ENCODE results near the gene SCN1B. TPM values are rescaled to one million over a fixed set of nuclear protein-coding genes. Genes with fewer than 3 reads are reported as not detected.
"Not testable (repeated sequence)": the region's sequence is repeated elsewhere in the genome, so short reads cannot be mapped to it uniquely, and the experiment has no call there.

Gene SCN1B
- total RNA-seq, 2 donors from 2014 or later, result 1.4 to 1.5 TPM

GRCh38 chr19:35046461-35046860 lies 16.2 kb downstream of the SCN1B start:
- DNase-seq, result no peak
- no peak overlapping the region for H3K4me3 Mint-ChIP-seq
- 95 to 100% methylated on average over 1 to 5 of the region's 5 CpGs for WGBS, 2 experiments (ENCODE audit: insufficient coverage in 1 of 2, insufficient read length in 1 of 2)
- no peaks in the 10 kb centered on the region for H3K27me3 ChIP-seq (ENCODE audit: control insufficient read depth, insufficient read depth, low read length, poor library complexity, severe bottlenecking)
- H3K4me3 ChIP-seq (ENCODE audit: low read length), result no peak overlapping the region
- no peak overlapping the region for H3K27ac ChIP-seq (ENCODE audit: low read depth, low read length)
- TF ChIP-seq CTCF (conservative IDR thresholded peaks at IDR 0.05), result no peak
- H3K27me3 Mint-ChIP-seq (ENCODE audit: insufficient read depth), result no peaks in the 10 kb centered on the region
- no peaks in the 10 kb centered on the region for H3K4me1 ChIP-seq (ENCODE audit: control insufficient read depth, insufficient read depth, low read length)
- H3K9me3 Mint-ChIP-seq, result no peaks in the 10 kb centered on the region
- H3K4me1 Mint-ChIP-seq, result peaks cover 26% of the 10 kb centered on the region
- no peaks in the 10 kb centered on the region for H3K9me3 ChIP-seq (ENCODE audit: control insufficient read depth, low read length)
- H3K36me3 ChIP-seq (ENCODE audit: control insufficient read depth, insufficient read depth, low read length), result no peaks in the 10 kb centered on the region
- H3K27ac Mint-ChIP-seq, result no peak overlapping the region
- no peak overlapping the region for H3K9ac ChIP-seq (ENCODE audit: extremely low read depth, low read length, poor library complexity, severe bottlenecking)
- H3K36me3 Mint-ChIP-seq (ENCODE audit: low read depth), result peaks cover 14% of the 10 kb centered on the region

GRCh38 chr19:35048911-35049411 lies 18.7 kb downstream of the SCN1B start:
- peaks cover 21% of the 10 kb centered on the region for H3K4me1 Mint-ChIP-seq
- H3K27ac ChIP-seq (ENCODE audit: low read depth, low read length), result no peak overlapping the region

DNA sequence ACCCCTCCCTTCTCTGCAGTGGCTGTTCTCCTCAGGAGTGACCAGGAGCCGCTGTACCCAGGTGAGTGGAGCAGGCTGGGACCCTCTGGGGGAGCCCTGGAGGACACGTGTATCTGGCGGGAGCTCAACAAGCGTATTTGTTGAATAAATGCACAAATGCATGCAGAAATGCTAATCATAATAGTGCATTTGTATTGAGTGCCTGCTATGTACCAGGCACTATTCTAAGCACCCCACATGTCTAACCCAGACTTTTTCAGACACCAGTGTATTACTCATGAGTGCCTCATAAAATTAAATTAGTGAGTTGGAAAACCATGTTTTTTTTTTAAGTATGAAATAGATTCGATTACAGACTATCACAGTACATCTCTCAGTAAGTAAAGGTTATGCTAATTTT lies 19.2 kb downstream of the SCN1B start:
- Mint-ChIP-seq H3K27ac (no peak overlapping the region), H3K9me3 (no peaks in the 10 kb centered on the region), H3K36me3 (ENCODE audit: low read depth) (peaks cover 27% of the 10 kb centered on the region), H3K4me1 (peaks cover 16% of the 10 kb centered on the region), H3K27me3 (ENCODE audit: insufficient read depth) (no peaks in the 10 kb centered on the region), H3K4me3 (no peak overlapping the region)
- WGBS, 2 experiments (ENCODE audit: insufficient coverage in 1 of 2, insufficient read length in 1 of 2), result 87 to 100% methylated on average over 2 to 4 of the region's 5 CpGs
- no peak for TF ChIP-seq CTCF (conservative IDR thresholded peaks at IDR 0.05)
- no peaks in the 10 kb centered on the region for H3K36me3 ChIP-seq (ENCODE audit: control insufficient read depth, insufficient read depth, low read length)
- no peaks in the 10 kb centered on the region for H3K9me3 ChIP-seq (ENCODE audit: control insufficient read depth, low read length)
- H3K4me3 ChIP-seq (ENCODE audit: low read length), result no peak overlapping the region
- H3K9ac ChIP-seq (ENCODE audit: extremely low read depth, low read length, poor library complexity, severe bottlenecking), result no peak overlapping the region
- no peak overlapping the region for H3K27ac ChIP-seq (ENCODE audit: low read depth, low read length)
- H3K4me1 ChIP-seq (ENCODE audit: control insufficient read depth, insufficient read depth, low read length), result no peaks in the 10 kb centered on the region
- no peaks in the 10 kb centered on the region for H3K27me3 ChIP-seq (ENCODE audit: control insufficient read depth, insufficient read depth, low read length, poor library complexity, severe bottlenecking)
- no peak for DNase-seq

More at GRCh38 chr19:35048911-35049411, 18.7 kb downstream of the SCN1B start:
- Histone ChIP-seq H3K9ac (ENCODE audit: extremely low read depth, low read length, poor library complexity, severe bottlenecking) (no peak overlapping the region), H3K36me3 (ENCODE audit: control insufficient read depth, insufficient read depth, low read length) (no peaks in the 10 kb centered on the region), H3K4me1 (ENCODE audit: control insufficient read depth, insufficient read depth, low read length) (no peaks in the 10 kb centered on the region), H3K9me3 (ENCODE audit: control insufficient read depth, low read length) (no peaks in the 10 kb centered on the region), H3K4me3 (ENCODE audit: low read length) (no peak overlapping the region), H3K27me3 (ENCODE audit: control insufficient read depth, insufficient read depth, low read length, poor library complexity, severe bottlenecking) (no peaks in the 10 kb centered on the region)
- WGBS, 2 experiments (ENCODE audit: insufficient coverage in 1 of 2, insufficient read length in 1 of 2), result 79 to 86% methylated on average over 7 to 12 of the region's 12 CpGs
- Mint-ChIP-seq H3K4me3 (no peak overlapping the region), H3K27ac (peak overlapping the region; percentile 50), H3K9me3 (no peaks in the 10 kb centered on the region), H3K27me3 (ENCODE audit: insufficient read depth) (no peaks in the 10 kb centered on the region), H3K36me3 (ENCODE audit: low read depth) (peaks cover 27% of the 10 kb centered on the region)
- TF ChIP-seq CTCF (conservative IDR thresholded peaks at IDR 0.05), result no peak
- DNase-seq, result no peak

DNA sequence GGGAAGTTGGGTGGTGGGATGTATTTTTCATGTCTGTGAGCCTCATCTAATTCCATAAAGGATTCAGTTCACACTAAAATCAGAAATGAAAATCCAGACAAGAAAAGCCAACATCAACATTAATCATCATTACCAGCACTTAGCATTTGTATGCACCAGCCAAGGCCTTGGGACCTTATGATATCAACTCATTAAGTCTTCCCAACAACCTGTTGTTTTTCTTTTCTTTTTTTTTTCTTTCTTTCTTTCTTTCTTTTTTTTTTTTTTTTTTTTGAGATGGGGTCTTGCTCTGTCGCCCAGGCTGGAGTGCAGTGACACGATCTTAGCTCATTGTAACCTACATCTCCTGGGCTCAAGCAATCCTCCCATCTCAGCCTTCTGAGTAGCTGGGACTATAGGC lies 20.4 kb downstream of the SCN1B start:
- 89 to 100% methylated on average over 2 of the region's 2 CpGs for WGBS, 2 experiments (ENCODE audit: insufficient coverage in 1 of 2, insufficient read length in 1 of 2)
- not testable (repeated sequence) for H3K4me1 ChIP-seq (ENCODE audit: control insufficient read depth, insufficient read depth, low read length); H3K4me3 ChIP-seq (ENCODE audit: low read length); H3K9ac ChIP-seq (ENCODE audit: extremely low read depth, low read length, poor library complexity, severe bottlenecking); H3K36me3 ChIP-seq (ENCODE audit: control insufficient read depth, insufficient read depth, low read length); H3K27me3 ChIP-seq (ENCODE audit: control insufficient read depth, insufficient read depth, low read length, poor library complexity, severe bottlenecking); H3K27ac Mint-ChIP-seq; H3K27ac ChIP-seq (ENCODE audit: low read depth, low read length); H3K27me3 Mint-ChIP-seq (ENCODE audit: insufficient read depth); H3K9me3 ChIP-seq (ENCODE audit: control insufficient read depth, low read length); DNase-seq; H3K9me3 Mint-ChIP-seq; H3K4me3 Mint-ChIP-seq
- H3K4me1 Mint-ChIP-seq, result peaks cover 15% of the 10 kb centered on the region
- peaks cover 27% of the 10 kb centered on the region for H3K36me3 Mint-ChIP-seq (ENCODE audit: low read depth)

- not testable (repeated sequence) for H3K27ac Mint-ChIP-seq; H3K36me3 ChIP-seq (ENCODE audit: control insufficient read depth, insufficient read depth, low read length); DNase-seq; H3K9ac ChIP-seq (ENCODE audit: extremely low read depth, low read length, poor library complexity, severe bottlenecking); H3K4me3 Mint-ChIP-seq; H3K27me3 Mint-ChIP-seq (ENCODE audit: insufficient read depth); H3K4me3 ChIP-seq (ENCODE audit: low read length); H3K27ac ChIP-seq (ENCODE audit: low read depth, low read length); H3K27me3 ChIP-seq (ENCODE audit: control insufficient read depth, insufficient read depth, low read length, poor library complexity, severe bottlenecking); H3K4me1 ChIP-seq (ENCODE audit: control insufficient read depth, insufficient read depth, low read length); H3K9me3 Mint-ChIP-seq; H3K9me3 ChIP-seq (ENCODE audit: control insufficient read depth, low read length)
- WGBS, 2 experiments (ENCODE audit: insufficient coverage in 1 of 2, insufficient read length in 1 of 2), result 91 to 100% methylated on average over 1 to 4 of the region's 4 CpGs
- H3K4me1 Mint-ChIP-seq, result peaks cover 20% of the 10 kb centered on the region
- H3K36me3 Mint-ChIP-seq (ENCODE audit: low read depth), result peaks cover 25% of the 10 kb centered on the region
Observed at GRCh38 chr19:35051268-35051667, 21.0 kb downstream of the SCN1B start.

All from endodermal cell (in vitro differentiated cells).